Esophagus squamous epithelium (tissue), 4 donors: ENCODE results near the gene MTHFD2L.

Source experiments
- POLR2A ChIP-seq, 4 donors: fragments of 450-650 bp; IDR thresholded peaks; one replicate each; pipeline ENCODE4 v1.6.1; 2017; ENCODE audit warnings: antibody characterized with exemption in 4 of 4, mild to moderate bottlenecking in 4 of 4, moderate library complexity in 3 of 4
- TF ChIP-seq, protein P1 (sequence below), 6 experiments: fragments of 450-650 bp in 4 of 6; fragments of 200-600 bp in 2 of 6; sonication (generic) in 2 of 6; IDR thresholded peaks; one replicate each; pipeline ENCODE4 v1.5.1; 2016 to 2019; ENCODE audit warnings: antibody characterized with exemption in 6 of 6, mild to moderate bottlenecking in 4 of 6, moderate library complexity in 4 of 6

GRCh38 chr4:74287164-74287563 is 129.2 kb downstream of the MTHFD2L start:
- TF ChIP-seq POLR2A (IDR thresholded peaks at IDR 0.05): no peak
- TF ChIP-seq, protein P1, sequence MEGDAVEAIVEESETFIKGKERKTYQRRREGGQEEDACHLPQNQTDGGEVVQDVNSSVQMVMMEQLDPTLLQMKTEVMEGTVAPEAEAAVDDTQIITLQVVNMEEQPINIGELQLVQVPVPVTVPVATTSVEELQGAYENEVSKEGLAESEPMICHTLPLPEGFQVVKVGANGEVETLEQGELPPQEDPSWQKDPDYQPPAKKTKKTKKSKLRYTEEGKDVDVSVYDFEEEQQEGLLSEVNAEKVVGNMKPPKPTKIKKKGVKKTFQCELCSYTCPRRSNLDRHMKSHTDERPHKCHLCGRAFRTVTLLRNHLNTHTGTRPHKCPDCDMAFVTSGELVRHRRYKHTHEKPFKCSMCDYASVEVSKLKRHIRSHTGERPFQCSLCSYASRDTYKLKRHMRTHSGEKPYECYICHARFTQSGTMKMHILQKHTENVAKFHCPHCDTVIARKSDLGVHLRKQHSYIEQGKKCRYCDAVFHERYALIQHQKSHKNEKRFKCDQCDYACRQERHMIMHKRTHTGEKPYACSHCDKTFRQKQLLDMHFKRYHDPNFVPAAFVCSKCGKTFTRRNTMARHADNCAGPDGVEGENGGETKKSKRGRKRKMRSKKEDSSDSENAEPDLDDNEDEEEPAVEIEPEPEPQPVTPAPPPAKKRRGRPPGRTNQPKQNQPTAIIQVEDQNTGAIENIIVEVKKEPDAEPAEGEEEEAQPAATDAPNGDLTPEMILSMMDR (IDR thresholded peaks at IDR 0.05): no peak
